K562 (cell line): ENCODE results near the gene PHF20. TPM values are rescaled to one million over a fixed set of nuclear protein-coding genes. Genes with fewer than 3 reads are reported as not detected.

Experiments
- ATAC-seq: fragments of 200-7000 bp; cut with Tn5 transposase; 3 replicates; pipeline ENCODE4 v1.9.1; 2020; ENCODE audit warnings: moderate library complexity
- BruUV-seq: library from RNA; stranded (reverse); fragments of 400-500 nt; replicated peaks from 2 replicates; lab custom pipeline; 2021; lab: Mats Ljungman, UMichigan
- CTCF ChIA-PET: fragments of 300-600 bp; formaldehyde crosslinking; extraction: SDS; loops from one replicate; lab custom pipeline; 2021; ENCODE audit warnings: low intra/inter-chr PET ratio; lab: Yijun Ruan, JAX
- POLR2A ChIA-PET: fragments of 300-600, 350-650 bp; sonication (Branson Sonifier 250); formaldehyde crosslinking; extraction: SDS; loops from one replicate; lab custom pipeline; 2021; ENCODE audit warnings: antibody characterized with exemption, inconsistent platforms; lab: Yijun Ruan, JAX
- DNase-seq, 4 experiments: peaks; one replicate each; pipeline versions ENCODE4 v3.0.0 to v3.0.0-alpha.2; 2011 to 2018; ENCODE audit warnings: low spot score in 3 of 4, mixed read lengths in 3 of 4; ENCODE audit errors: extremely low read depth in 1 of 4
- FAIRE-seq: peaks from 2 replicates; lab custom pipeline; 2011; peaks lifted over from hg19 to GRCh38; lab: Jason Lieb, UNC
- H2AFZ ChIP-seq: 2 replicates; pipeline ENCODE4 v1.6.0; 2011; ENCODE audit warnings: low read depth, low read length, control low read depth, inconsistent platforms
- H3K27ac ChIP-seq: fragments of 200-600 bp; 3 replicates; pipeline ENCODE4 v1.8.0; 2011; ENCODE audit warnings: low read depth, mild to moderate bottlenecking, control low read depth, inconsistent platforms, low read length, moderate library complexity, mixed read lengths; ENCODE audit errors: extremely low read depth
- H3K27me3 ChIP-seq, 2 experiments: fragments of 300-600 bp in 1 of 2; 2 replicates in 1 of 2; 3 replicates in 1 of 2; pipeline versions ENCODE4 v1.6.0 to v1.8.0; 2011; ENCODE audit warnings: inconsistent platforms in 2 of 2, low read length in 2 of 2, mild to moderate bottlenecking in 1 of 2, mixed read lengths in 1 of 2, moderate library complexity in 1 of 2; ENCODE audit not compliant: control insufficient read depth in 2 of 2, insufficient read depth in 2 of 2
- H3K36me3 ChIP-seq: fragments of 300-600 bp; 3 replicates; pipeline ENCODE4 v1.8.0; 2011; ENCODE audit warnings: mild to moderate bottlenecking, low read length, inconsistent platforms; ENCODE audit not compliant: control insufficient read depth, insufficient read depth
- H3K4me1 ChIP-seq, 2 experiments: fragments of 200-600 bp in 1 of 2; replicated peaks in 1 of 2; 2 replicates in 1 of 2; 3 replicates in 1 of 2; pipeline versions ENCODE4 v1.5.1 to v1.8.0; 2011; ENCODE audit warnings: inconsistent platforms in 2 of 2, low read length in 2 of 2, mild to moderate bottlenecking in 1 of 2, mixed read lengths in 1 of 2, moderate library complexity in 1 of 2; ENCODE audit not compliant: control insufficient read depth in 2 of 2, insufficient read depth in 2 of 2
- H3K4me2 ChIP-seq: 2 replicates; pipeline ENCODE4 v1.6.1; 2011; ENCODE audit warnings: low read length, control low read depth, inconsistent platforms, mixed read lengths; ENCODE audit not compliant: insufficient read depth
- H3K4me3 ChIP-seq: fragments of 200-600 bp; sonication (generic), shearing (Covaris generic); 2 replicates; pipeline ENCODE4 v1.5.1; 2016; ENCODE audit warnings: control low read depth, inconsistent platforms
- H3K79me2 ChIP-seq: fragments of 200-600 bp; 3 replicates; pipeline ENCODE4 v1.8.0; 2011; ENCODE audit warnings: low read length, inconsistent platforms; ENCODE audit not compliant: control insufficient read depth, insufficient read depth
- H3K9ac ChIP-seq, 2 experiments: 2 replicates each; pipeline versions ENCODE4 v1.6.0 to v1.6.1; 2011; ENCODE audit warnings: low read depth in 2 of 2, low read length in 2 of 2, control low read depth in 1 of 2, inconsistent platforms in 1 of 2, mild to moderate bottlenecking in 1 of 2, mixed read lengths in 1 of 2; ENCODE audit not compliant: insufficient read depth in 1 of 2
- H3K9me1 ChIP-seq: one replicate; pipeline ENCODE4 v1.6.0; 2011; ENCODE audit warnings: inconsistent platforms, mild to moderate bottlenecking, low read length, moderate library complexity; ENCODE audit not compliant: control insufficient read depth, insufficient read depth
- H3K9me3 ChIP-seq: replicated peaks from 2 replicates; pipeline ENCODE4 v1.5.1; 2011; ENCODE audit warnings: low read depth, low read length, inconsistent platforms; ENCODE audit not compliant: control insufficient read depth, insufficient read depth
- H4K20me1 ChIP-seq: replicated peaks from 2 replicates; pipeline ENCODE4 v1.6.1; 2011; ENCODE audit warnings: low read length, inconsistent platforms, mixed read lengths; ENCODE audit not compliant: control insufficient read depth, insufficient read depth
- ATF1 ChIP-seq, 2 experiments: fragments of 450-650 bp in 1 of 2; IDR thresholded peaks; 2 replicates each; pipeline ENCODE4 v1.6.1; 2016; ENCODE audit warnings: missing compliant biosample characterization in 1 of 2, missing genetic modification characterization in 1 of 2
- CEBPG ChIP-seq, 3 experiments: fragments of 200-800 bp in 1 of 3; sonication (Bioruptor generic) in 1 of 3; sonication (generic) in 1 of 3; formaldehyde crosslinking in 1 of 3; IDR thresholded peaks in 2 of 3; conservative IDR thresholded peaks in 1 of 3; 2 replicates each; pipeline versions ENCODE4 v1.6.1 to v1.8.0; 2016 to 2022; ENCODE audit warnings: missing compliant biosample characterization in 2 of 3, missing genetic modification characterization in 2 of 3, mild to moderate bottlenecking in 1 of 3, missing genetic modification reagents in 1 of 3
- EHMT2 ChIP-seq: fragments of 450-650 bp; IDR thresholded peaks from 2 replicates; pipeline ENCODE4 v1.6.1; 2018; ENCODE audit warnings: antibody characterized with exemption
- ETV1 ChIP-seq: fragments of 450-650 bp; conservative IDR thresholded peaks from 2 replicates; pipeline ENCODE4 v1.6.1; 2016; ENCODE audit warnings: missing genetic modification characterization, control low read depth, low read depth, missing compliant biosample characterization
- FOS ChIP-seq: IDR thresholded peaks from 3 replicates; pipeline ENCODE4 v1.6.1; 2011; ENCODE audit not compliant: insufficient read length; ENCODE audit errors: extremely low read depth
- KDM1A ChIP-seq, 2 experiments: fragments of 450-650 bp; IDR thresholded peaks; 2 replicates each; pipeline ENCODE4 v1.6.1; 2016; ENCODE audit warnings: mild to moderate bottlenecking in 2 of 2
- KHSRP ChIP-seq: fragments of 450-650 bp; IDR thresholded peaks from 2 replicates; pipeline ENCODE4 v1.6.1; 2017
- MCM7 ChIP-seq, 2 experiments: fragments of 450-650 bp; IDR thresholded peaks; 2 replicates each; pipeline ENCODE4 v1.6.1; 2016 to 2018
- NCOA2 ChIP-seq, 2 experiments: fragments of 450-650 bp; IDR thresholded peaks; 2 replicates each; pipeline ENCODE4 v1.6.1; 2018; ENCODE audit warnings: mild to moderate bottlenecking in 2 of 2, moderate library complexity in 1 of 2; ENCODE audit not compliant: partially characterized antibody in 2 of 2
- POLR2AphosphoS5 ChIP-seq: IDR thresholded peaks from 2 replicates; pipeline ENCODE4 v1.6.1; 2011; ENCODE audit warnings: mild to moderate bottlenecking, low read depth, low read length, moderate library complexity; ENCODE audit not compliant: control insufficient read depth, insufficient read depth
- SAP30 ChIP-seq: fragments of 200-600 bp; sonication (generic); IDR thresholded peaks from 2 replicates; pipeline ENCODE4 v1.6.1; 2012; ENCODE audit warnings: borderline replicate concordance, low read depth, mild to moderate bottlenecking, moderate library complexity, low read length, control low read depth, inconsistent platforms; ENCODE audit not compliant: insufficient read depth, poor library complexity, severe bottlenecking
- SMAD3 ChIP-seq: fragments of 450-650 bp; formaldehyde crosslinking; conservative IDR thresholded peaks from 2 replicates; pipeline ENCODE4 v1.4.0; 2020; ENCODE audit warnings: mild to moderate bottlenecking
- TEAD4 ChIP-seq, 2 experiments: sonication (generic) in 1 of 2; formaldehyde crosslinking in 1 of 2; IDR thresholded peaks; 2 replicates each; pipeline versions ENCODE4 v1.6.1 to v1.8.0; 2012 to 2022; ENCODE audit warnings: borderline replicate concordance in 1 of 2, inconsistent platforms in 1 of 2, low read length in 1 of 2, mild to moderate bottlenecking in 1 of 2, missing genetic modification reagents in 1 of 2
- ZNF41 ChIP-seq: fragments of 250-450 bp; sonication (Bioruptor Pico); conservative IDR thresholded peaks from 2 replicates; pipeline ENCODE4 v1.4.0; 2020; ENCODE audit warnings: mild to moderate bottlenecking
- ZNF830 ChIP-seq: fragments of 250-450 bp; sonication (Bioruptor Pico); IDR thresholded peaks from 2 replicates; pipeline ENCODE4 v1.5.0; 2021; ENCODE audit warnings: mild to moderate bottlenecking
- WGBS: fragments of 100-300 bp; shearing (Covaris generic); methylation state at CpG from one replicate; pipeline ENCODE4 v1.1.6; 2016; ENCODE audit warnings: low coverage, mixed read lengths; ENCODE audit not compliant: insufficient coverage; ENCODE audit errors: missing lambda C conversion rate; 5-methylcytosine and 5-hydroxymethylcytosine counted together
- in situ Hi-C: fragments of 300-500 bp; cut with MboI; formaldehyde crosslinking; loops from 4 replicates; pipeline ENCODE4 v1.15.0; 2018; ENCODE audit warnings: inconsistent platforms, mixed read lengths
- intact Hi-C: fragments of 100-400 bp; cut with micrococcal nuclease; formaldehyde crosslinking; loops from 2 replicates; pipeline ENCODE4 v1.14.2; 2022
- polyA plus RNA-seq, 8 experiments: library from polyadenylated mRNA; depleted of rRNA in 4 of 8; stranded (reverse) in 5 of 8; unstranded in 3 of 8; fragments of >200 nt; fragmentation: Nextera tagmentation in 2 of 8; fragmentation: Illumina TruSeq in 1 of 8; extraction: Ambion mirVana in 2 of 8; extraction: Trizol in 1 of 8; gene quantifications; 2 replicates each; pipeline versions ENCODE4 v1.2.1 to v1.2.3, GENCODE V29; 2011 to 2014; ENCODE audit warnings: inconsistent platforms in 1 of 8, missing spikeins in 1 of 8
- total RNA-seq, 7 experiments: library from RNA; depleted of rRNA in 6 of 7; stranded (reverse); fragments of >200 nt in 6 of 7; fragmentation: Illumina TruSeq in 2 of 7; extraction: Trizol in 2 of 7; gene quantifications; 2 replicates each; pipeline versions ENCODE4 v1.2.1 to v1.2.3, GENCODE V29; 2011 to 2021; ENCODE audit warnings: low replicate concordance in 1 of 7
- TF ChIP-seq, protein P1 (sequence below): fragments of 250-450 bp; sonication (Bioruptor Pico); IDR thresholded peaks from 2 replicates; pipeline ENCODE4 v1.5.0; 2021
- TF ChIP-seq, protein P2 (sequence below): fragments of 450-650 bp; formaldehyde crosslinking; IDR thresholded peaks from 2 replicates; pipeline ENCODE4 v1.4.0; 2022; ENCODE audit warnings: mild to moderate bottlenecking, moderate library complexity
- TF ChIP-seq, protein P3 (sequence below): fragments of 450-650 bp; formaldehyde crosslinking; IDR thresholded peaks from 2 replicates; pipeline ENCODE4 v1.4.0; 2020; ENCODE audit warnings: mild to moderate bottlenecking, moderate library complexity

Gene PHF20
- total and polyA plus RNA-seq, 9 of the 15 experiments (the other 6 are each of a cell fraction or from before 2014, with no cell fraction given): 49.9 to 196 (median 70.7) TPM

DNA sequence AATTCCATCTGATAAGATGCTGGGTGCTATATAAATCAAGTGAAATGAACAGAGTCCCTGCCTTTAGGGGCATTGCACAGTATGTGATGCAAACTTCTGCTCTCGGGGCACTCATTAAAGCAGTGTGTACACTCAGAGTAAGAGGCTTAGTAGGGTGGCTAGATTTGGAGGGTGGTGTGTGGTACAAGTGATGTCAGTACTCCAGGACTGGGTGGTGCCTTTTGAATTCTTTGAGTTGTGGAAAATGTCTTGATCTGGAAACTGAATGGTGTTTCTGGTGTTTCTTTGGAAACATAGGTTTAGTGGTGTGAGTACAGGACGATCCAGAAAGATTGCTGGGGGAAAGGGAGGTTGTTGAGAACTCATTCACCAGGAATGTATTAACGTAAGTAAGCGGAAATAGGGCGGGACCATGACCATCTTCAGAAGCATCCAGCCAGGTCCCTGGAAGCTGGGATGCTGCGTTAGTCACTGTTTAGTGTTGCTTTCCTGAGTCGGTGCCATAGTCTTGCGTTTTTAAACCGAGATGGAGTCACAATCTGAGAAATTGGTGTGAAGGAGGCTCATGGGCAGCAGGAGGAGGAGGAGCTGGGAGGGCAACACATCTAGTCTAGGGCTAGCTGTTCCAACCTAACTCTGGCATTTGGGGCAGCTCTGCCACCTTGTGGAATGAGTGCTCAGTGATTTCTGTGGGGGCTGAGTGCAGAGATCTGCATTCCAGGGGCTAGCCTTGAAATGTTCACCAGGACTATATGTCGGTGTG is 112.1 kb downstream of the PHF20 start:
- Histone ChIP-seq H4K20me1 (no peaks in the 10 kb centered on the region), H3K9me3 (no peaks in the 10 kb centered on the region), H3K36me3 (no peaks in the 10 kb centered on the region; the same call in 1 of the 3 replicates), H3K9me1 (peaks cover 3% of the 10 kb centered on the region), H3K9ac (no peak overlapping the region; a peak in 1 of 4 replicates), H3K27ac (no peak overlapping the region), H2AFZ (no peak overlapping the region), H3K4me1 (peaks cover 2 to 7% of the 10 kb centered on the region in 2 experiments; a peak in 4 of 5 replicates), H3K79me2 (no peaks in the 10 kb centered on the region; the same call in 2 of the 3 replicates), H3K4me3 (no peak overlapping the region), H3K4me2 (no peak overlapping the region), H3K27me3 (no peaks in the 10 kb centered on the region)
- peak in 3 of 4 experiments; percentile 31 to 64 (median 62) for DNase-seq
- BruUV-seq: no TSS peak
- intact Hi-C loops (loop anchor here (2.0 to 10.0 kb wide), 2 partner anchors 143 to 419 kb away; no protein-coding TSS in a partner anchor), in situ Hi-C loops (no loop called here)
- peak; percentile 94 for ATAC-seq
- ChIA-PET POLR2A (interaction anchor here (0.6 to 8.2 kb wide), 11 partner anchors 8 to 605 kb away, joined by 3 to 38 read pairs (median 3); partner anchors contain the start of gene RBM39), CTCF (interaction anchor here (0.7 kb wide), 1 partner anchor 18 kb away, joined by 3 read pairs; no protein-coding TSS in a partner anchor)
- peak; percentile 72 for FAIRE-seq
- WGBS: 55% methylated on average over 10 of the region's 10 CpGs
- no peak for TF ChIP-seq ATF1 (CRISPR knock-in tag; IDR thresholded peaks at IDR 0.05)
- no peak for TF ChIP-seq ATF1 (tag; IDR thresholded peaks at IDR 0.05)
- TF ChIP-seq, protein P1, sequence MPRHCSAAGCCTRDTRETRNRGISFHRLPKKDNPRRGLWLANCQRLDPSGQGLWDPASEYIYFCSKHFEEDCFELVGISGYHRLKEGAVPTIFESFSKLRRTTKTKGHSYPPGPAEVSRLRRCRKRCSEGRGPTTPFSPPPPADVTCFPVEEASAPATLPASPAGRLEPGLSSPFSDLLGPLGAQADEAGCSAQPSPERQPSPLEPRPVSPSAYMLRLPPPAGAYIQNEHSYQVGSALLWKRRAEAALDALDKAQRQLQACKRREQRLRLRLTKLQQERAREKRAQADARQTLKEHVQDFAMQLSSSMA: no peak
- TF ChIP-seq, protein P2, sequence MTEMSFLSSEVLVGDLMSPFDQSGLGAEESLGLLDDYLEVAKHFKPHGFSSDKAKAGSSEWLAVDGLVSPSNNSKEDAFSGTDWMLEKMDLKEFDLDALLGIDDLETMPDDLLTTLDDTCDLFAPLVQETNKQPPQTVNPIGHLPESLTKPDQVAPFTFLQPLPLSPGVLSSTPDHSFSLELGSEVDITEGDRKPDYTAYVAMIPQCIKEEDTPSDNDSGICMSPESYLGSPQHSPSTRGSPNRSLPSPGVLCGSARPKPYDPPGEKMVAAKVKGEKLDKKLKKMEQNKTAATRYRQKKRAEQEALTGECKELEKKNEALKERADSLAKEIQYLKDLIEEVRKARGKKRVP (CRISPR knock-in tag): no peak
- no peak for TF ChIP-seq MCM7 (IDR thresholded peaks at IDR 0.05)
- no peak for TF ChIP-seq KHSRP
- TF ChIP-seq SMAD3: no peak
- TF ChIP-seq, protein P3, sequence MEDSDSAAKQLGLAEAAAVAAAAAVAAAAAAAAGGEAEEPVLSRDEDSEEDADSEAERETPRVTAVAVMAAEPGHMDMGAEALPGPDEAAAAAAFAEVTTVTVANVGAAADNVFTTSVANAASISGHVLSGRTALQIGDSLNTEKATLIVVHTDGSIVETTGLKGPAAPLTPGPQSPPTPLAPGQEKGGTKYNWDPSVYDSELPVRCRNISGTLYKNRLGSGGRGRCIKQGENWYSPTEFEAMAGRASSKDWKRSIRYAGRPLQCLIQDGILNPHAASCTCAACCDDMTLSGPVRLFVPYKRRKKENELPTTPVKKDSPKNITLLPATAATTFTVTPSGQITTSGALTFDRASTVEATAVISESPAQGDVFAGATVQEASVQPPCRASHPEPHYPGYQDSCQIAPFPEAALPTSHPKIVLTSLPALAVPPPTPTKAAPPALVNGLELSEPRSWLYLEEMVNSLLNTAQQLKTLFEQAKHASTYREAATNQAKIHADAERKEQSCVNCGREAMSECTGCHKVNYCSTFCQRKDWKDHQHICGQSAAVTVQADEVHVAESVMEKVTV (CRISPR knock-in tag): 0 out of 2 replicates have a peak, but pooled peaks have one; percentile 12
- TF ChIP-seq POLR2AphosphoS5: no peak
- TF ChIP-seq TEAD4 (IDR thresholded peaks at IDR 0.05; ENCODE audit: low read length): peak; percentile 73
- TF ChIP-seq TEAD4 (CRISPR knock-in tag; IDR thresholded peaks at IDR 0.05; ENCODE audit: borderline replicate concordance): no peak
- no peak for TF ChIP-seq ETV1
- no peak for TF ChIP-seq CEBPG (CRISPR knock-in tag; IDR thresholded peaks at IDR 0.05)
- TF ChIP-seq CEBPG (tag; conservative IDR thresholded peaks at IDR 0.05 in 1 of 2, IDR thresholded peaks at IDR 0.05 in 1 of 2): no peak
- no peak for TF ChIP-seq KDM1A (IDR thresholded peaks at IDR 0.05)
- no peak for TF ChIP-seq NCOA2 (IDR thresholded peaks at IDR 0.05; ENCODE audit: partially characterized antibody in 2 of 2)
- no peak for TF ChIP-seq SAP30
- TF ChIP-seq ZNF41 (CRISPR knock-in tag): no peak
- no peak for TF ChIP-seq FOS
- no peak for TF ChIP-seq ZNF830 (CRISPR knock-in tag)
- TF ChIP-seq EHMT2: no peak
